HG03108 (cell line): ENCODE data around the gene ZNF786.
"Not testable (repeated sequence)": the region's sequence is repeated elsewhere in the genome, so short reads cannot be mapped to it uniquely, and the experiment has no call there.

Experiments
- ATAC-seq: cut with Tn5 transposase; IDR thresholded peaks from one replicate; pipeline ENCODE4 v1.9.1; 2021; ENCODE audit warnings: moderate library complexity; ENCODE audit not compliant: unreplicated experiment

ZNF786 gene

GRCh38 chr7:149084407-149084806, 6.1 kb downstream of the ZNF786 start:
- ATAC-seq, result no peak

GRCh38 chr7:149081914-149082313, 8.6 kb downstream of the ZNF786 start:
- ATAC-seq, result no peak

- ATAC-seq, result no peak
Observed at GRCh38 chr7:149077594-149077993, 12.9 kb downstream of the ZNF786 start.

- ATAC-seq, result no peak
Observed at GRCh38 chr7:149075286-149075685, 15.2 kb downstream of the ZNF786 start.

- ATAC-seq, result no peak
Observed at GRCh38 chr7:149074116-149074885, 16.2 kb downstream of the ZNF786 start.

- no peak for ATAC-seq
Observed at GRCh38 chr7:149072438-149072775, 18.1 kb downstream of the ZNF786 start.

- no peak for ATAC-seq
Observed at GRCh38 chr7:149071641-149072437, 18.7 kb downstream of the ZNF786 start.

GRCh38 chr7:149071182-149071635, 19.3 kb downstream of the ZNF786 start:
- no peak for ATAC-seq

- ATAC-seq, result no peak
Observed at GRCh38 chr7:149070372-149071125, 20.0 kb downstream of the ZNF786 start.

GRCh38 chr7:149067869-149068268, 22.6 kb downstream of the ZNF786 start:
- no peak for ATAC-seq

- ATAC-seq, result no peak
Observed at GRCh38 chr7:149063476-149063875, 27.0 kb downstream of the ZNF786 start.

- ATAC-seq, result not testable (repeated sequence)
Observed at GRCh38 chr7:149062217-149062899, 28.2 kb downstream of the ZNF786 start.

GRCh38 chr7:149060156-149060555, 30.4 kb downstream of the ZNF786 start:
- ATAC-seq, result no peak

- ATAC-seq, result no peak
Observed at GRCh38 chr7:149053885-149054284, 36.6 kb downstream of the ZNF786 start.

- ATAC-seq, result no peak
Observed at GRCh38 chr7:149053384-149053783, 37.1 kb downstream of the ZNF786 start.

GRCh38 chr7:149050941-149051340, 39.6 kb downstream of the ZNF786 start:
- no peak for ATAC-seq

- no peak for ATAC-seq
Observed at GRCh38 chr7:149048805-149049204, 41.7 kb downstream of the ZNF786 start.

- ATAC-seq, result no peak
Observed at GRCh38 chr7:149046416-149046815, 44.1 kb downstream of the ZNF786 start.

GRCh38 chr7:149043936-149044335, 46.6 kb downstream of the ZNF786 start:
- ATAC-seq, result no peak

GRCh38 chr7:149041350-149041749, 49.2 kb downstream of the ZNF786 start:
- ATAC-seq, result no peak

- not testable (repeated sequence) for ATAC-seq
Observed at GRCh38 chr7:149038641-149039040, 51.9 kb downstream of the ZNF786 start.
